Stimulated activated CD8-positive, alpha-beta memory T cell treated with anti-CD3 and anti-CD28 coated beads, Interleukin-12 subunit alpha, Interleukin-12 subunit beta, amount 100 ng/mL, for 24 hours (primary cell): ENCODE data around the gene C4orf36.

Experiments used
- DNase-seq: peaks from one replicate; pipeline ENCODE4 v3.0.0-alpha.2; 2020; ENCODE audit errors: extremely low read depth

The C4orf36 gene

DNA sequence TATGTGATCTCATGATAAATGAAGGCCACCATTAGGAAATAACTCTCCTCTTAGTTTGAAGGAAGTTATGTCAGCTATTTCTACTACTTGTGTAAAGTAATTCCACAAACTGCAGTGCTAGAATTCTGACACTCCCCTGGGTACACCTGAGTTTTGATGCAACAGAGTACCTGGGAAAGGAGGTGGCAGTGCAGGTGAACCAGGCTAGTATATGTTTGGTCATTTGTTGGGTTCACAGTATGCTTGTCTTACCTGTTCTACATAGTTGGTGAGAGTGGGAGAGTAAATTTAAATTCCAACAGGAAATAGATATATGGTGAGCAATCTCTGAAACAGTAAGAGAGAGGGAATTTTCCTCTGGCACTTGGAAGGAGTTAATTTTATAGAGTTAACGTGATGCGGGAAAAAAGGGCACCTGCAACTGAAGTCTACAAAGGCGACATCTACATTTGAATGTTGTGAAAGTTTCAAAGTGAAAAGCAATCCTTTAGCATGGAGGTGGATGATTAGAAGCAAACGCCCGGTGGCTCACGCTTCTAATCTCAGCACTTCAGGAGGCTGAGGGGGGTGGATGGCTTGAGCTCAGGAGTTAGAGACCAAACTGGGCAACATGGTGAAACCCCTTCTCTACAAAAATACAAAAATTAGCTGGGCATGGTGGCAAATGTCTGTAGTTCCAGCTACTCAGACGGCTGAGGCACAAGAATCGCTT, 34.7 kb downstream of the C4orf36 start:
- no peak for DNase-seq

DNA sequence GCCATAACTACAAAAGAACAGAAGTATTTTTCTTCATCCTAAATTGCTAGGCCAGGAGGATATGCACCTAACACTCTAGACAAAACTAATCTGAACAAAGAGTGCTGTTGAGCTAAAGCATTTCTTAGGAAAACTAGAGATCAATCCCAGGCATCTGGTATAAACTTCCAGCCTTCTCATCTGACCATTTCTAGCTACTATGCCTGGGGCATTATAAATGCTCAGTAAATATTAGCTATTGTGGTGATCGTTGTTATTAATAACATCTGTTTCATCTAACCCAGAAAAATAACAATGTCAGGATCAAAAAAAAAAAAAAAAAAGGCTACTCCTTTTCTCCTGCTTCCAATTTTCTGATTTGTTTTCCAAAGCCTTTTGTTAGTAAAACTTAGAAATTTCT, 35.3 kb downstream of the C4orf36 start:
- DNase-seq = no peak

- DNase-seq = no peak
Observed at GRCh38 chr4:86855572-86855971, 36.6 kb downstream of the C4orf36 start.

DNA sequence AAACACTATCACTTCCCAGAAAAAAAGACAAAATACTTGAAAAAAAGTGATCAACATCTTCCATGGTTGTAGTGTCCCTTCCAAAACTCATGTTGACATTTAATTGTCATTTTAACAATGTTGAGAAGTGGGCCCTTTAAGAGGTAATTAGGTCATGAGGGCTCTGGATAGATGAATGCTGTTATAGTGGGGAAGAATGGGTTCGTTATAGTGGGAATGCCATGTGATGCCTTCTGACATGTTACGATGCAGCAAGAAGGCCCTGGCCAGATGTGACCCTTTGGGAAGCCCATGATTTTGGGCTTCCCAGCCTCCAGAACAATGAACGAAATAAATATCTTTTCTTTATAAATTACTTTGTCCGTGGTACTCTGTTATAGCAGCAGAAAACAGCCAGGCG, 39.0 kb downstream of the C4orf36 start:
- no peak for DNase-seq

DNA sequence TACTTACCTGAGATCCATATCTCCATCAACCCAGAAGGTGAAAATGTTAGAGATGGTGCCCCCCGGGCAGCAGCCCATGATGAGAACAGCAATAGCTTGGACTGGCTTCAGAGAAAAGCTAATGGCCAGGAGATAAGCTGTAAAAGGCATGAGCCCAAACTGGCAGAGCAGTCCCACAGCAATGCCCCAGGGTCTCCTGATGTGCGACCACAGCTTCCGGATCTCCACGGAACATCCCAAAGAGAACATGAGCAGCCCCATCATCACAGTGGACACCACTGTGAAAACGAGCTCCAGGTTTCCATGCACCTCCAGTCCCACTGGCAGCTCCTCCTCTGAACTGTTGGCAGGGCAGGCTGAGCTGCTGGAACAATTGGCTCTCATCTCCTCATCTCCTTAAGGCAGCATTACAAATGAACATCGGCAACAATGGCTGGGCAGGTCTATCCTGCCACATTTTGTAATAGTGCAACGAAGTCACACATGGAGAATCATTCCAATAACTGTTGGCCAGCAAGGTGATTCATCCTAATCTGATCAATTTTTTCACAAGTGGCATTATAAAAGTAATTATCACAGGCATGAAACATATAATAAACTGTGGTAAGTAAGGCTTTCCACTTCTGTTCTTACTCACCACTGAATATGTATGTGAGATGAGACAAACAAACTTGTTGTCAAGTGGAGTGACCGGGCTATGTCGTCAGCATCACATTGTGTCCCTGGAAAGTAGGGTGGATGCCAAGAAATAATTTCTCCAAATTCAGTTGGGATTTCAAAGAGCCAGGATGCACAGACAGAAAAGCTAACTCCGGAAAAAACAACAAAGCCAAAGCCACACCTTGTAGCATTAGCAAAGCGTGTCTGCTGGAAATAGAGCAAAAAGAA, 43.2 kb downstream of the C4orf36 start, which contains the start of gene SLC10A6:
TSS of gene SLC10A6 (minus strand) at position 653 of the 888 bp plus-strand sequence. CDS start at position 384, 269 bp downstream.
- no peak for DNase-seq

GRCh38 chr4:86848136-86848535, 44.1 kb downstream of the C4orf36 start:
- no peak for DNase-seq

GRCh38 chr4:86847571-86847970, 44.7 kb downstream of the C4orf36 start:
- DNase-seq = no peak

GRCh38 chr4:86846921-86847320, 45.3 kb downstream of the C4orf36 start:
- no peak for DNase-seq

GRCh38 chr4:86845593-86845992, 46.6 kb downstream of the C4orf36 start:
- no peak for DNase-seq

GRCh38 chr4:86841309-86841708, 50.9 kb downstream of the C4orf36 start:
- DNase-seq = no peak

GRCh38 chr4:86840858-86841257, 51.4 kb downstream of the C4orf36 start:
- DNase-seq = no peak

GRCh38 chr4:86837691-86838503, 54.3 kb downstream of the C4orf36 start:
- DNase-seq = no peak

DNA sequence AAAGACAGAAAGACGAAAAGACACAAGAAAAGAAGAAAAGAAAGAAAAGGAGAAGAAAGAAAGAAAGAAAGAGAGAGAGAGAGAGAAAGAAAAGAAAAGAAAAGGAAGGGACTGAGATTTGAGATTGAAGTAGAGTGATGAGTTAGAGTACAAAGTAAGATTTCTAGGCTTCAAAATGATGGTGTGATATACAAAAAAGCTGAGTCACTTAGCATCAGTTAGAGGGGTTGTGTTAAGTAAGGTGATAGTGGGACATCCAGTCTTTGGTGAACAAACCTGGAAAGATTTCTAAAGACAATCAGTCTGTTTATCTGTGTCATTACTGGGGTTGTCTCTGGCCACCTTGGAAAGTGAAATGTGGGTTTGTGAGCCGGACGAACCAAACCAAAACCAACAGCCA, 56.5 kb downstream of the C4orf36 start:
- no peak for DNase-seq

- DNase-seq = no peak
Observed at GRCh38 chr4:86834901-86835300, 57.3 kb downstream of the C4orf36 start.

- DNase-seq = no peak
Observed at GRCh38 chr4:86833615-86834014, 58.6 kb downstream of the C4orf36 start.

- DNase-seq = no peak
Observed at GRCh38 chr4:86831262-86832130, 60.7 kb downstream of the C4orf36 start.
